ENCODE results near the gene TUBB6.

DNA sequence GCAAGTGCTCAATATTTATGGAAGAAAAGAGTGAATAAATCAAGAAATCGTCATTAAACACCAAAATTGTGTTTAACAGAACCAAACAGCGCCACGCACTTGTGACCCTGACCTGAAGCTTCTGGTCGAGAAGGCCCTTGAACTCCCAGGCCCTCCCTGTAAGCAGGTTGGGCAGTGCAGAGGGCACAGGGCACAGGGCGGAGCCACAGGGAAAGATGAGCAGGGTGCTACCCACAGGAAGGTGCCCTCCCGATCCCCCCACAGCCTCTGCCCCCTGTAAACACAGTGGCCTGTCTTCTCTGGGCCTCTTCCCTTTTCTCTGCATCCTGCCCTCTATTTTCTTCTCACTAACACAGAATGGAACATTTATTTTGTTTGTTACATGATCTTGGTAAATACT lies 16.9 kb upstream of the TUBB6 start:
- TF ChIP-seq, protein P1, sequence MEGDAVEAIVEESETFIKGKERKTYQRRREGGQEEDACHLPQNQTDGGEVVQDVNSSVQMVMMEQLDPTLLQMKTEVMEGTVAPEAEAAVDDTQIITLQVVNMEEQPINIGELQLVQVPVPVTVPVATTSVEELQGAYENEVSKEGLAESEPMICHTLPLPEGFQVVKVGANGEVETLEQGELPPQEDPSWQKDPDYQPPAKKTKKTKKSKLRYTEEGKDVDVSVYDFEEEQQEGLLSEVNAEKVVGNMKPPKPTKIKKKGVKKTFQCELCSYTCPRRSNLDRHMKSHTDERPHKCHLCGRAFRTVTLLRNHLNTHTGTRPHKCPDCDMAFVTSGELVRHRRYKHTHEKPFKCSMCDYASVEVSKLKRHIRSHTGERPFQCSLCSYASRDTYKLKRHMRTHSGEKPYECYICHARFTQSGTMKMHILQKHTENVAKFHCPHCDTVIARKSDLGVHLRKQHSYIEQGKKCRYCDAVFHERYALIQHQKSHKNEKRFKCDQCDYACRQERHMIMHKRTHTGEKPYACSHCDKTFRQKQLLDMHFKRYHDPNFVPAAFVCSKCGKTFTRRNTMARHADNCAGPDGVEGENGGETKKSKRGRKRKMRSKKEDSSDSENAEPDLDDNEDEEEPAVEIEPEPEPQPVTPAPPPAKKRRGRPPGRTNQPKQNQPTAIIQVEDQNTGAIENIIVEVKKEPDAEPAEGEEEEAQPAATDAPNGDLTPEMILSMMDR (IDR thresholded peaks at IDR 0.05 in 2 of 3, conservative IDR thresholded peaks at IDR 0.05 in 1 of 3; ENCODE audit: control insufficient read depth in 2 of 3, extremely low read depth in 1 of 3, insufficient read depth in 1 of 3, low read depth in 3 of 3, low read length in 3 of 3): no peak
- TF ChIP-seq POLR2AphosphoS5 (IDR thresholded peaks at IDR 0.05; ENCODE audit: low read length): no peak
- no peak for TF ChIP-seq YY1 (IDR thresholded peaks at IDR 0.05; ENCODE audit: low read depth, low read length)
- no peak for TF ChIP-seq EZH2 (IDR thresholded peaks at IDR 0.05; ENCODE audit: borderline replicate concordance, control insufficient read depth, low read depth, low read length)
- TF ChIP-seq, protein P2, sequence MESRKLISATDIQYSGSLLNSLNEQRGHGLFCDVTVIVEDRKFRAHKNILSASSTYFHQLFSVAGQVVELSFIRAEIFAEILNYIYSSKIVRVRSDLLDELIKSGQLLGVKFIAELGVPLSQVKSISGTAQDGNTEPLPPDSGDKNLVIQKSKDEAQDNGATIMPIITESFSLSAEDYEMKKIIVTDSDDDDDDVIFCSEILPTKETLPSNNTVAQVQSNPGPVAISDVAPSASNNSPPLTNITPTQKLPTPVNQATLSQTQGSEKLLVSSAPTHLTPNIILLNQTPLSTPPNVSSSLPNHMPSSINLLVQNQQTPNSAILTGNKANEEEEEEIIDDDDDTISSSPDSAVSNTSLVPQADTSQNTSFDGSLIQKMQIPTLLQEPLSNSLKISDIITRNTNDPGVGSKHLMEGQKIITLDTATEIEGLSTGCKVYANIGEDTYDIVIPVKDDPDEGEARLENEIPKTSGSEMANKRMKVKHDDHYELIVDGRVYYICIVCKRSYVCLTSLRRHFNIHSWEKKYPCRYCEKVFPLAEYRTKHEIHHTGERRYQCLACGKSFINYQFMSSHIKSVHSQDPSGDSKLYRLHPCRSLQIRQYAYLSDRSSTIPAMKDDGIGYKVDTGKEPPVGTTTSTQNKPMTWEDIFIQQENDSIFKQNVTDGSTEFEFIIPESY (IDR thresholded peaks at IDR 0.05): no peak
- TF ChIP-seq FOXM1 (IDR thresholded peaks at IDR 0.05; ENCODE audit: low read depth, low read length): no peak
- no peak for TF ChIP-seq PML (IDR thresholded peaks at IDR 0.05; ENCODE audit: low read length)
- TF ChIP-seq, protein P3, sequence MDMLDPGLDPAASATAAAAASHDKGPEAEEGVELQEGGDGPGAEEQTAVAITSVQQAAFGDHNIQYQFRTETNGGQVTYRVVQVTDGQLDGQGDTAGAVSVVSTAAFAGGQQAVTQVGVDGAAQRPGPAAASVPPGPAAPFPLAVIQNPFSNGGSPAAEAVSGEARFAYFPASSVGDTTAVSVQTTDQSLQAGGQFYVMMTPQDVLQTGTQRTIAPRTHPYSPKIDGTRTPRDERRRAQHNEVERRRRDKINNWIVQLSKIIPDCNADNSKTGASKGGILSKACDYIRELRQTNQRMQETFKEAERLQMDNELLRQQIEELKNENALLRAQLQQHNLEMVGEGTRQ (IDR thresholded peaks at IDR 0.05; ENCODE audit: borderline replicate concordance, low read depth, low read length): no peak
